GM21526 (cell line): ENCODE data around the gene SHMT1.
"Not testable (repeated sequence)": the region's sequence is repeated elsewhere in the genome, so short reads cannot be mapped to it uniquely, and the experiment has no call there.

ENCODE experiments used
- ATAC-seq: cut with Tn5 transposase; IDR thresholded peaks from one replicate; pipeline ENCODE4 v1.9.1; 2021; ENCODE audit warnings: moderate library complexity; ENCODE audit not compliant: unreplicated experiment, low FRiP score

Gene SHMT1

DNA sequence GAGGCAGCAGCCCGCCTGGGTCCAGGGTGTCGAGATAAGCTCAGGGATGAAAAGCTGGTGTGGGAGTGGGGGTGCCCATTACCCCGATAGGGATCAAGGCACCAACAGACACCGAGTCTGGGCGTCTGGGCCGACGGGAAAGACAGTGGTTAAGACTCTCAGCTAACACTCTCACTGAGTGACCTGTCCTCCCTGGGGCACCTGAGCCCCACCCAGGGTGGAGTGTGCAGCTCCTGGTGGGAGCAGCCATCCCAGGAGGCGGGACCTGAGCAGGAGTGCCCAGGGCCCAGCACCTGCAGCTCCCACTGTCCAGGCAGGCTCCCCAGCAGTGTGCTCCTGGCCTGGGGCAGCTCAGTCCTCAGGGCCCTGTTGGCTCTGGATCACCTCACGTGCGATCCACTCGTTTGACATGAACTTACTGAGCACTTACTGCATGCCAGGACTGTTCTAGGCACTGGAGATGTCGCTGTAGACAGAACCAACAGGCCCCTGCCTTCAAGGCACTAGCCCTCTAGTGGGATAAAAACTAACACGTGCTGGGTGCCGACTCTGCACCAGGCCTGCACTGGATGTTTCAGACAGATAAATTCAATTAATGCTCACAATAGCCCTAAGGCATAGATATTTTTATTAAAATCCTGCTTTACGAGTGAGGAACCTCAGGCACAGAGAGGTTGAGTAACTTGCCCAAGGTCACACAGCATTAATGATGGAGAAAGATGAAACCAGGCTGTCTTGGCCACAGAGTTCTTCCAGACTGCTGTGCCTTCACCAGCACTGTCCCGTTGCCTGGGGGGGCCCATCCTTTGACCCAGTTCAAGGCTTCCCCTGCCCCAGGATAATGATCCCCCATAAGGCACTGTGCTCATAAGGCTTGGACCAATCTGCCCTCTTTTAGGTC is 16.1 kb upstream of the SHMT1 start:
- no peak for ATAC-seq

DNA sequence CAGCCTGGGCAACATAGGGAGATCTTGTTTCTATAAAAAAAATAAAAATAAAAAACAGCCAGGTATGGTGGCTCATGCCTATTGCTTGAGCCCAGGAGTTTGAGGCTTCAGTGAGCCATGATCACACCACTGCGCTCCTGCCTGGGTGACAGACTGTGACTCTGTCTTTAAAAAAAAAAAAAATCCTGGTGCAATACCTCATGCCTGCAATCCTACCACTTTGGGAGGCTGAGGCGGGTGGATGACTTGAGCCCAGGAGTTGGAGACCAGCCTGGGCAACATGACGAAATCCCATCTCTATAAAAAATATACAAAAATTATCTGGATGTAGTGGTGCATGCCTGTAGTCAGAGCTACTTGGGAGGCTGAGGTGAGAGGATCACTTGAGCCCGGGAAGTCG is 15.3 kb upstream of the SHMT1 start:
- not testable (repeated sequence) for ATAC-seq

GRCh38 chr17:18378205-18378505 is 14.8 kb upstream of the SHMT1 start:
- no peak for ATAC-seq

GRCh38 chr17:18377437-18378204 is 14.3 kb upstream of the SHMT1 start, which contains the start of gene EVPLL:
TSS of gene EVPLL (plus strand) at chr17:18377778. CDS start at chr17:18380938, 3,160 bp downstream.
- no peak for ATAC-seq

DNA sequence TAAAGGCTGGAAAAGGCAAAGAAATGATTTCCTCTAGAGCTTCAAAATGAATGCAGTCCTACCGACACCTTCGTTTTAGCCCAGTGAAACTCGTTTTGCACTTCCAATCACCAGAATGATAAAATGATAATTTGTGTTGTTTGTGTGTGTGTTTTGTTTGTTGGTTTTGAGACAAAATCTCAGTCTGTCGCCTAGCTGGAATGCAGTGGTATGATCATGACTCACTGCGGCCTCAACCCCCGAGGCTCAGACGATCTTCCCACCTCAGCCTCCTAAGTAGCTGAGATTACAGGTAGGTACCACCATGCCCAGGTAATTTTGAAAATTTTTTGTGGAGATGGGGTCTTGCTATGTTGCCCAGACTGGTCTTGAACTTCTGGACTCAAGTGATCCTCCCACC is 10.9 kb upstream of the SHMT1 start:
- ATAC-seq = no peak

DNA sequence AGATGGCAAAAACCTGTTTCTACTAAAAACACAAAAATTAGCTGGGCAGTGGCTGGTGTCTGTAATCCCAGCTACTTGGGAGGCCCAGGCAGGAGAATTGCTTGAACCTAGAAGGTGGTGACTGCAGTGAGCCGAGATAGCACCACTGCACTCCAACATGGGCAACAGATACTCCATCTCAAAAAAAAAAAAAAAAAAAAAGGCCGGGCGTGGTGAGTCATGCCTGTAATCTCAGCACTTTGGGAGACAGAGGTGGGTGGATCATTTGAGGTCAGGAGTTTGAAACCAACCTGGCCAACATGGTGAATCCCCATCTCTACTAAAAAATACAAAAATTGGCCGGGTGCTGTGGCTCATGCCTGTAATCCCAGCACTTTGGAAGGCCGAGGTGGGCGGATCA is 9.8 kb upstream of the SHMT1 start:
- ATAC-seq = not testable (repeated sequence)

- ATAC-seq = no peak
Measured at GRCh38 chr17:18371455-18371854, 8.1 kb upstream of the SHMT1 start.

DNA sequence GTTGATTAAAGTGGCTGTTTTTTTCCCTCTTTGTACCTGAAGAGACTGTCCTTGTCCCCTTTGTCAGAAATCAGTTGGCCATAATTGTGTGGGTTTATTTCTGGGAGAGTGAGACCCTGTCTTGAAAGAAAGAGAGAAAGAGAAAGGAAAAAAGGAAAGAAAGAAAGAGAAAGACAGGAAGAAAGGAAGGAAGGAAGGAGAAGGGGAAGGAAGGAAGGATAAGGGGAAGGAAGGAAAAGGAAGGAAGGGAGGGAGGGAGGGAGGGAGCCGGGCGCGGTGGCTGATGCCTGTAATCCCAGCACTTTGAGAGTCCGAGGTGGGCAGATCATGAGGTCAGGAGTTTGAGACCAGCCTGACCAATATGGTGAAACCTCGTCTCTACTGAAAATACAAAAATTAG is 7.4 kb upstream of the SHMT1 start:
- ATAC-seq = no peak

DNA sequence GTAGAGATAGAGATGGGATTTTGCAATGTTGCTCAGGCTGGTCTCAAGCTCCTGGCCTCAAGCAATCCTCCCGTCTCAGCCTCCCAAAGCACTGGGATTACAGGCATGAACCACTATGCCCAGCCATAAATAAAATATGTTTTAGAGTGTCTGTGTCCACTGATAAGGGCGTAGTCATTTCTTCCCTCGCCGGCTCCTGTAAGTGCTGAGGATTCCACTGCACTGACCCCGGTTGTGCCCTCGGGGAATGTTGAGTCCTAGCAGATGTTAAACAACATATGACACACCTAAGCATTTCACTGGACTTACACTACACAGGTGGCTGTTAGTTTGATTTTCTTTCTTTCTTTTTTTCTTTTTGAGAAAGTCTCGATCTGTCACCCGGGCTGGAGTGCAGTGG is 5.6 kb upstream of the SHMT1 start:
- ATAC-seq = no peak

DNA sequence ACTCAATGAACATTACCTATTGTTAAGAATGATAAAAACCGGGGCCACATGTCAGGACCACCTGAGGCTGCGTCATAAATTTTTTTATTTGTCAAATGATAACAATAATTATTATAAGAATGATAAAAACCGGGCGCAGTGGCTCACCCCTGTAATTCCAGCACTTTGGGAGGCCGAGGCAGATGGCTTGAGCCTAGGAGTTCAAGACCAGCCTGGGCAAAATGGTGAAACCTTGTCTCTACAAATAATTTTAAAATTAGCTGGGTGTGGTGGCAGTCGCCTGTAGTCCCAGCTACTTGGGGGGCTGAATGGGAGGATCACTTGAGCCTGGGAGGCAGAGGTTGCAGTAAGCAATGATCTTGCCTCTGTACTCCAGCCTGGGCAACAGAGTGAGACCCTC is 816 bp upstream of the SHMT1 start:
- ATAC-seq = no peak

GRCh38 chr17:18362698-18363100 is 651 bp downstream of the SHMT1 start:
- ATAC-seq = no peak

GRCh38 chr17:18361837-18362697 is 1.3 kb downstream of the SHMT1 start:
- no peak for ATAC-seq

DNA sequence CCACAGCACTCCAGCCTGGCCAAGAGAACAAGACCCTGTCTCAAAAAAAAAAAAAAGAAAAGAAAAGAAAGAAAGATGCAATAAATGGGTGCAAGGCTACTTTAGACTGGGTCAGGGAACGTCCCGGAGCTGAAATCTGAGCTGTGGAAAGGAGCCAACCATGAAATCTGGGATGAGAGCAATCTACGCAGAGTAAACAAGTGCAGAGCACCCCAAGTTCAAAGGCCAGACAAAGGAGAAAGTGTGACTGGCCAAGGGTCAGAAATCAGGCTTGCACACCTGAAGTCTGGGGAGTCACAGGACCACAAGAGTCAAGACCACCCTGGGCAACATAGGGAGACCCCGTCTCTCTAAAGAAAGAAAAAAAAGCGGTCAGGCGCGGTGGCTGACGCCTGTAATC is 2.8 kb downstream of the SHMT1 start:
- no peak for ATAC-seq

- ATAC-seq = no peak
Measured at GRCh38 chr17:18356624-18357023, 6.7 kb downstream of the SHMT1 start.

DNA sequence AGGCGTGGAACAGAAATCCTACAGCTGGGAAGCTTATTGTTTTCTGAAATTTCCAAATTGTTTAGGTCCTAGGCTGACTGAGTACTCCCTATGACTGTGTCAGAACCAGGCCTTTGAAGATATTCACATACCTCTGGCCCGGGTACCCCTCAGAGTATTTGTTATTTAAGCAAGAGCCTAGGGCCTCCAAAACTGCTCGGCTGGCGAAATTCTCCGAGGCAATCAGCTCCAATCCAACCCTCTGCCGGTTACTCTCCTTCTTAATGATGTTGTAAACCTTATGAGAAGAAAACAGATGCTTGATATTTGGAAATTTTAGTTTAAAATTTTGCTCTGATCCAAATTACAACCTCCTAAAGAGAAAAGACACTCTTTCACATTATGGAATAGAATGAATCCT is 9.8 kb downstream of the SHMT1 start:
- no peak for ATAC-seq

GRCh38 chr17:18344021-18344420 is 19.3 kb downstream of the SHMT1 start:
- ATAC-seq = no peak

- no peak for ATAC-seq
Measured at GRCh38 chr17:18339933-18340332, 23.4 kb downstream of the SHMT1 start.

GRCh38 chr17:18338158-18338557 is 25.2 kb downstream of the SHMT1 start:
- not testable (repeated sequence) for ATAC-seq

DNA sequence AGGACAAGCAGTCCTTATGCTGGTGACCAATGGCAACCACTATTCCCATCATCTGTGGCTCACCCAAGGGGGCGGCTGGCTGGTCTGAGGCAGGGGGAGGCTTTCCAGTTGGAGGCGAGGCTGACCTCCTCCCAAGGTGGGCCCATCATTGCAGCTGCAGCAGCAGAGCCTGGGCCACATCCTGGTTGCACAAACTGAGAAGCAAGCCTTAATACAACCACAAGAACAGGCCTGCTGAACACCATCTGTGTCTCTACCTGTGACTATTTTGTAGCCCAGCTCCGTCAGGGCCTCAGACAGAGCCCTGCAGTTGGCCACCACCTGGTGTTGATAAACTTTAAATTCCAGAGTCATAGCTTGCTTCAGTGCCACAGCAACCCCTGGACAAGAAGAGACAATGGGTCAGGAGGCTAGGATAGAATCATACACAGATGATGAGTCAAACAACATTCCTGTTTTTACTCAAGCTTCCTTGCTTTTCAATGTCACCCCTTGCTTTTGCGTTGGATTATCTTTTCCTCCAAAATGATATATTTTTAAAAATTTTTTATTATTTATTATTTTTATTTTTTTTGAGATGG is 30.4 kb downstream of the SHMT1 start:
- no peak for ATAC-seq

GRCh38 chr17:18331879-18332278 is 31.5 kb downstream of the SHMT1 start:
- ATAC-seq = no peak
